Type B pancreatic cell (in vitro differentiated cells): Measurements from ENCODE around the gene TAMALIN. TPM values are rescaled to one million over a fixed set of nuclear protein-coding genes. Genes with fewer than 3 reads are reported as not detected.

ENCODE experiments used
- DNase-seq: peaks from one replicate; pipeline ENCODE4 v3.0.0; 2021; ENCODE audit warnings: mixed read lengths; ENCODE audit not compliant: unreplicated experiment; ENCODE audit errors: extremely low spot score
- H3K27ac Mint-ChIP-seq: 2 replicates; pipeline ENCODE4 v1.8.0; 2021; ENCODE audit warnings: mild to moderate bottlenecking, mixed read lengths
- H3K27me3 Mint-ChIP-seq: 2 replicates; pipeline ENCODE4 v1.8.0; 2021; ENCODE audit warnings: mixed read lengths
- H3K36me3 Mint-ChIP-seq: 2 replicates; pipeline ENCODE4 v1.8.0; 2021; ENCODE audit warnings: mixed read lengths
- H3K4me1 Mint-ChIP-seq: one replicate; pipeline ENCODE4 v1.8.0; 2021; ENCODE audit warnings: mixed read lengths; ENCODE audit not compliant: unreplicated experiment
- H3K4me3 Mint-ChIP-seq: 2 replicates; pipeline ENCODE4 v1.8.0; 2021; ENCODE audit warnings: mild to moderate bottlenecking, mixed read lengths
- H3K9me3 Mint-ChIP-seq: 2 replicates; pipeline ENCODE4 v1.8.0; 2021; ENCODE audit warnings: mixed read lengths
- CTCF ChIP-seq: fragments of 200-600 bp; sonication (generic); conservative IDR thresholded peaks from 2 replicates; pipeline ENCODE4 v1.5.0; 2021; ENCODE audit warnings: antibody characterized with exemption, mild to moderate bottlenecking
- total RNA-seq: library from RNA; stranded (reverse); gene quantifications from 2 replicates; pipeline ENCODE4 v1.2.1, GENCODE V29; 2021; ENCODE audit warnings: low replicate concordance

The TAMALIN gene
- total RNA-seq, 1 donor from 2014 or later = 16.5 TPM

GRCh38 chr12:51984657-51985056, 22.1 kb upstream of the TAMALIN start:
- H3K27me3 Mint-ChIP-seq = no peaks in the 10 kb centered on the region
- H3K27ac Mint-ChIP-seq = no peak overlapping the region
- no peak overlapping the region for H3K4me3 Mint-ChIP-seq
- DNase-seq = no peak
- no peaks in the 10 kb centered on the region for H3K9me3 Mint-ChIP-seq
- H3K36me3 Mint-ChIP-seq = peaks cover 26% of the 10 kb centered on the region
- H3K4me1 Mint-ChIP-seq = peaks cover 10% of the 10 kb centered on the region
- no peak for TF ChIP-seq CTCF

GRCh38 chr12:51985154-51985835, 21.5 kb upstream of the TAMALIN start:
- no peaks in the 10 kb centered on the region for H3K9me3 Mint-ChIP-seq
- H3K4me1 Mint-ChIP-seq = peaks cover 5% of the 10 kb centered on the region
- H3K4me3 Mint-ChIP-seq = no peak overlapping the region
- no peaks in the 10 kb centered on the region for H3K27me3 Mint-ChIP-seq
- H3K27ac Mint-ChIP-seq = peak overlapping the region; percentile 30
- DNase-seq = no peak
- peaks cover 23% of the 10 kb centered on the region for H3K36me3 Mint-ChIP-seq
- TF ChIP-seq CTCF = no peak

GRCh38 chr12:51986834-51987233, 19.9 kb upstream of the TAMALIN start:
- Mint-ChIP-seq H3K27ac (no peak overlapping the region), H3K9me3 (no peaks in the 10 kb centered on the region), H3K4me3 (no peak overlapping the region), H3K4me1 (no peaks in the 10 kb centered on the region), H3K36me3 (peaks cover 17% of the 10 kb centered on the region), H3K27me3 (no peaks in the 10 kb centered on the region)
- TF ChIP-seq CTCF = no peak
- no peak for DNase-seq

GRCh38 chr12:51992246-51992645, 14.5 kb upstream of the TAMALIN start:
- no peaks in the 10 kb centered on the region for H3K9me3 Mint-ChIP-seq
- no peak for DNase-seq
- peaks cover 4% of the 10 kb centered on the region for H3K4me1 Mint-ChIP-seq
- H3K4me3 Mint-ChIP-seq = no peak overlapping the region
- no peak overlapping the region for H3K27ac Mint-ChIP-seq
- H3K36me3 Mint-ChIP-seq = peaks cover 9% of the 10 kb centered on the region
- no peaks in the 10 kb centered on the region for H3K27me3 Mint-ChIP-seq
- TF ChIP-seq CTCF = no peak

GRCh38 chr12:51994539-51994820, 12.3 kb upstream of the TAMALIN start:
- Mint-ChIP-seq H3K36me3 (peaks cover 24% of the 10 kb centered on the region), H3K4me3 (no peak overlapping the region), H3K27ac (no peak overlapping the region), H3K27me3 (no peaks in the 10 kb centered on the region), H3K4me1 (peaks cover 4% of the 10 kb centered on the region), H3K9me3 (no peaks in the 10 kb centered on the region)
- no peak for DNase-seq
- TF ChIP-seq CTCF = no peak

GRCh38 chr12:51994959-51995358, 11.8 kb upstream of the TAMALIN start:
- Mint-ChIP-seq H3K27ac (peak overlapping the region; percentile 36), H3K4me1 (peaks cover 4% of the 10 kb centered on the region), H3K36me3 (peaks cover 27% of the 10 kb centered on the region), H3K9me3 (no peaks in the 10 kb centered on the region), H3K27me3 (no peaks in the 10 kb centered on the region), H3K4me3 (no peak overlapping the region)
- no peak for TF ChIP-seq CTCF
- no peak for DNase-seq
